GM21737 (cell line): ENCODE results near the gene SHC3.
"Not testable (repeated sequence)": the region's sequence is repeated elsewhere in the genome, so short reads cannot be mapped to it uniquely, and the experiment has no call there.

Experiments used
- ATAC-seq: cut with Tn5 transposase; IDR thresholded peaks from one replicate; pipeline ENCODE4 v1.9.1; 2021; ENCODE audit warnings: mild to moderate bottlenecking, moderate library complexity; ENCODE audit not compliant: unreplicated experiment

SHC3 gene

GRCh38 chr9:89177944-89178829 is at the start of gene SHC3:
SHC3 (minus strand) TSS chr9:89178818; CDS start chr9:89178460, 358 bp downstream.
- ATAC-seq, result no peak

GRCh38 chr9:89225991-89226471 is 47.4 kb upstream of the SHC3 start:
- no peak for ATAC-seq

GRCh38 chr9:89225587-89225986 is 47.0 kb upstream of the SHC3 start:
- ATAC-seq, result no peak

GRCh38 chr9:89225036-89225435 is 46.4 kb upstream of the SHC3 start:
- ATAC-seq, result no peak

- no peak for ATAC-seq
Observed at GRCh38 chr9:89224633-89225032, 46.0 kb upstream of the SHC3 start.

- no peak for ATAC-seq
Observed at GRCh38 chr9:89223396-89223977, 44.9 kb upstream of the SHC3 start.

GRCh38 chr9:89219637-89220036 is 41.0 kb upstream of the SHC3 start:
- ATAC-seq, result no peak

- no peak for ATAC-seq
Observed at GRCh38 chr9:89218040-89218928, 39.7 kb upstream of the SHC3 start.

GRCh38 chr9:89215342-89215741 is 36.7 kb upstream of the SHC3 start:
- ATAC-seq, result no peak

GRCh38 chr9:89213396-89213880 is 34.8 kb upstream of the SHC3 start:
- no peak for ATAC-seq

GRCh38 chr9:89212171-89212570 is 33.6 kb upstream of the SHC3 start:
- no peak for ATAC-seq

GRCh38 chr9:89209311-89209710 is 30.7 kb upstream of the SHC3 start:
- not testable (repeated sequence) for ATAC-seq

- no peak for ATAC-seq
Observed at GRCh38 chr9:89207026-89207425, 28.4 kb upstream of the SHC3 start.

GRCh38 chr9:89204801-89205200 is 26.2 kb upstream of the SHC3 start:
- no peak for ATAC-seq

GRCh38 chr9:89195131-89195797 is 16.6 kb upstream of the SHC3 start:
- no peak for ATAC-seq

- ATAC-seq, result no peak
Observed at GRCh38 chr9:89194421-89195130, 16.0 kb upstream of the SHC3 start.

- ATAC-seq, result no peak
Observed at GRCh38 chr9:89191004-89191403, 12.4 kb upstream of the SHC3 start.

GRCh38 chr9:89189215-89189614 is 10.6 kb upstream of the SHC3 start:
- no peak for ATAC-seq

- no peak for ATAC-seq
Observed at GRCh38 chr9:89187950-89188349, 9.3 kb upstream of the SHC3 start.

GRCh38 chr9:89187541-89187940 is 8.9 kb upstream of the SHC3 start:
- ATAC-seq, result no peak
